Measurements from ENCODE around the gene RDH16.
"Not testable (repeated sequence)": the region's sequence is repeated elsewhere in the genome, so short reads cannot be mapped to it uniquely, and the experiment has no call there.

RDH16 gene

DNA sequence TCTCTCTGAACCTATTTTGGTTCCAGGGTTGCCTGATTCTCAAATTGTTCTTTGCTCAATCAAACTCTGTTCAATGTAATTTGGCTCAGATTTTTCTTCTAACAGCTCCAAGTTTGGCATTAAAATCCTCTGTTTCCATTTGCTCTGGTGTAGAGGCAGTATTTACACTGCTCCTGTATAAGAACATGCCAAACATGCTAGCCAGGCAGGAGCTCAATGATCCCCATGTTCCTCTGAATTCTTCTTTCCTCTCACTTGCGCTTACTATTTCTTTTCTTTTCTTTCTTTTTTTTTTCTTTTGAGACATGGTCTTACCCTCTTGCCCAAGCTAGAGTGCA is 40.4 kb downstream of the RDH16 start:
- no peak for DNase-seq (ENCODE audit: low read depth)

DNA sequence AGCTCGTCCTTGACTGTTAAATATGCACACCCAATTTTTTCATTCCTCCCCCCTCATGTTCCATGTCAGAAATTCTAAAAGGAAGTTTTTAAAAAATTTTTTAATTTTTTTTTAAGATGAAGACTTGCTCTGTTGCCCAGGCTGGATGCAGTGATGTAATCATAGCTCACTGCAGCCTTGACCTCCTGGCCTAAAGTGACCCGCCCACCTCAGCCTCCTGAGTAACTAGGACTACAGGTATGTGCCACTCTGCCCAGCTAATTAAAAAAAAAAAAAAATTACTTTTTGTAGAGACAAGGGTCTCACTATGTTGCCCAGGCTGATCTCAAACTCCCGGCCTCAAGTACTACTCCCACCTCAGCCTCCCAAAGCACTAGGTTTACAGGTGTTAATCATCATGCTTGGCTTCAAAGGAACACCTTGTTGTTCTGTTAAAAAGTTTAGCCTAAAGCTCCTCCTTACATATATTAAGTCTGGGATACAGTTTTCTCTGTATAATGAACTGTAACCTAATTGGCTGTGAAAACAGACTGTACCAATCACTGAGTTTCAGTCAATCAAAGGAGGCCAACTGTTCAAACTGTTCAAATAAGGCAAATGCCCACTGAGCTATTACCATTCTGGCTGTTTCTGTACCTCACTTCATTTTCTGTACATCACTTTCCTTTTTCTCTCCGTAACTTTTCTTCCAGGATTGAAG is 41.0 kb downstream of the RDH16 start:
- no peak for DNase-seq (ENCODE audit: low read depth)

DNA sequence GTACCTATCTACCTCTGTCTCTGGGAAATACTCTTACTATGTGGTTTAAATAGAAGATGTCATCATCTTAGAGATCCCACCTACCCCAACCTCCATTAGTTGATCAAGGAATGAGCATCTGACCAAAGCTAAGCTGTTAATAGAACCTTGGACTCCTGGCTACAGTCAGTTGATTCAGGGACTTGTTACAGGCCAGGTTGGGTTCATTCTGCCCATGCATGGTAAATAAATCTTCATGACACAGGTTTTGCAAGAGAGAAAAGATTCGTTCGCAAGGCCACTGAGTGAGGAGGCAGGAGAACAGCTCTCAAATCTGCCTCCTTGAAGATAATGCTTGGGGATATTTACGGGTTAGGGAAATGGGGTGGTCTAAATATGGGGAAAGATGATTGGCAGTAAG is 42.7 kb downstream of the RDH16 start:
- no peak for DNase-seq (ENCODE audit: low read depth)

DNA sequence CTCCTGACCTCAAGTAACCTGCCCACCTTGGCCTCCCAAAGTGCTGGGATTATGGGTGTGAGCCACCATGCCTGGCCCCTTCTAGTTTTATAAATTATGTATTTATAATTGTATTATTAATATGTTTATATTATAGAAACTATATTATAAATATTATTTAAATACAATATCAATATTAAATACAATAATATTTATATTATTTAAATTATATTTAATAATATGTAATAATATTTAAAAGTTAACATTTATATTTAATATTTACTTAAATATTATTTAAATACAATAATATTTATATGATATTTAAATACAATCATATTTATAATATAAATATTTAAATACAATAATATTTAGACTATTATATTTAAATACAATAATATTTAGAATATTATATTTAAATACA is 43.2 kb downstream of the RDH16 start:
- no peak for DNase-seq (ENCODE audit: low read depth)

DNA sequence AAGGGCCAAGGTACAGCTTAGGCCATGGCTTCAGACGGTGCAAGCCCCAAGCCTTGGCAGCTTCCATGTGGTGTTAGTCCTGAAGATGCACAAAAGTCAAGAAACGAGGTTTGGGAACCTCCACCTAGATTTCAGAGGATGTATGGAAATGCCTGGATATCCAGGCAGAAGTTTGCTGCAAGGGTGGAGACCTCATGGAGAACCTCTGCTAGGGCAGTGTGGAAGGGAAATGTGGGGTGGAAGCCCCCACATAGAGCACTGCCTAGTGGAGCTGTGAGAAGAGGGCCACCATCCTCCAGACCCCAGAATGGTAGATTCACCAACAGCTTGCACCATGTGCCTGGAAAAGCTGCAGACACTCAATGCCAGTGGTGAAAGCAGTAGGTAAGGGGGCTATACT is 48.0 kb downstream of the RDH16 start:
- not testable (repeated sequence) for DNase-seq (ENCODE audit: low read depth)

DNA sequence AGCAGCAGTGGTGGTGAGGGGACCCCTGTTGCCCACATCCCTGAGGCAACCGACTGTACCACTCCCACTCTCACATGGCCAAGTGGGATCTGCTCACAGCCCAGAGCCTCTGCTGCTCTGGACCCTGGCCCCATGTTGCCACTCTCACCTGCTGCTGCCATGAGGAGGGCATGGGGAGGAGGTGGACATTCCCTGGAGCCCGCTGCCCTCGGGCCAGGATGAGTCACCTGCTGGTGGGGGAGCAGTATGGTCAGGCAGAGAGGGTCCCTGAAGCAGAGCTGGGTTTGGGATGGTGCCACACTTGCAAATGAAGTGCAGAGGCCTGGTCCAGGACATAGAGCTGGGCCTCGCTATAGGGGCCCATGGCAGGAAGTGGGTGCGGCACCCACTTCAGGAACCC is 49.3 kb downstream of the RDH16 start:
- DNase-seq (ENCODE audit: low read depth) = no peak

DNA sequence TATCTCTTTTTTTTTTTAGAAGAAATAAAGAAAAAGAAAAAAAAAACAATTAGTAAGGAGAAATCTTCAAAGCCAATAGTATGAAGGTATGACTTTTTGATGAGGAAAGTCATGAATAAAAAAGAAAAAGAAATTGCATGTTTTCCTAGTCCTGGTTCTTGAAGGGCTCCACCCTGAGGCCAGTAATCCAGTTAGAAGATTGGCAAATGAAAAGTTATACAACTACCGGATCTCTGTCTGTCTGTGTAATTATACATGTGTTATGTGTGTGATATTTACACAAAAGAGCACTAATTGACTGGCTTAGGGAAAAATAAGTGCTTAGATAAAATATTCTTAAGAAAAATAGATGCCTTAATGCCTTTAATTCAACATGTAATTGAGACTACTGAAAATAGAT is 51.6 kb downstream of the RDH16 start:
- DNase-seq (ENCODE audit: low read depth) = no peak

DNA sequence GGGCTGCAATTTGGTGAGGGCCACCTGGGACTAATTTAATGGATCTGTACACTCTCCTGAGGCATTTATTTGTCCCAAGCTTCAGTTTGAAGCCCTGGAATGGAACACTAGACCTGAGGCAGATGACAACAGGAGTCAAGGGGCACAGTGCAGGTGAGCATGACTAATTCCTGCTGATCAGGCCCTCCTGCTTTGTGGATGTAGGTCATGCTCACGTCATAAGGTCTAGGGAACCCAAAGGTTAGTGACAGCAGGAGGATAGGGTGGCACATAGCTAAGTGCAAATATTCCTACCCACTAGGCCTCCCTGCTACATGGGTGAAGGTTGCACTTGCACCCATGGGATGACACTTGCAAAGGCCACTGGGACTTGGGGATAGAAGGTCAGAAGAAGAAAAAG is 54.0 kb downstream of the RDH16 start:
- DNase-seq (ENCODE audit: low read depth) = no peak
